ENCODE measurements around the gene GORASP1.

GRCh38 chr3:39147711-39148434, 40.4 kb upstream of the GORASP1 start:
- TF ChIP-seq CTCF (conservative IDR thresholded peaks at IDR 0.05) (no peak), ZFX (IDR thresholded peaks at IDR 0.05) (no peak)

Measured in C4-2B (cell line).